ENCODE results near the gene AVPR1B. TPM values are rescaled to one million over a fixed set of nuclear protein-coding genes. Genes with fewer than 3 reads are reported as not detected.

The AVPR1B gene
- total and polyA plus RNA-seq, 2 donors (not counting 3 experiments of a cell fraction or from before 2014, with no cell fraction given), result not detected

- H2AFZ ChIP-seq (ENCODE audit: low read depth, low read length), result no peak overlapping the region
- FAIRE-seq (no peak), DNase-seq (ENCODE audit: low read depth, low spot score) (peak; percentile 20)
- no peaks in the 10 kb centered on the region for H3K9me3 ChIP-seq (replicated peaks; ENCODE audit: control insufficient read depth, insufficient read depth, low read length)
- no peak overlapping the region for H3K9ac ChIP-seq (replicated peaks; ENCODE audit: extremely low read depth, insufficient read depth, low read length)
- no peak overlapping the region for H3K27ac ChIP-seq (ENCODE audit: insufficient read depth, low read depth, low read length)
- H3K4me1 ChIP-seq (ENCODE audit: control insufficient read depth, extremely low read depth, insufficient read depth, low read length), result no peaks in the 10 kb centered on the region
- no peaks in the 10 kb centered on the region for H3K36me3 ChIP-seq (ENCODE audit: control insufficient read depth in 2 of 2, extremely low read depth in 1 of 2, insufficient read depth in 2 of 2, low read length in 2 of 2)
- H3K27me3 ChIP-seq (ENCODE audit: control insufficient read depth in 2 of 2, insufficient read depth in 2 of 2, low read length in 2 of 2), result peaks cover 18 to 29% of the 10 kb centered on the region in 2 experiments
- H3K4me2 ChIP-seq (ENCODE audit: insufficient read depth, low read length), result no peak overlapping the region
- H3K79me2 ChIP-seq (ENCODE audit: control insufficient read depth, insufficient read depth, low read length), result no peaks in the 10 kb centered on the region
- H3K4me3 ChIP-seq (replicated peaks in 1 of 3; ENCODE audit: insufficient read depth in 1 of 3, low read depth in 1 of 3, low read length in 3 of 3), result no peak overlapping the region
- dilution Hi-C loops (cut with MboI; ENCODE audit: extremely low pct_ligation_motif_present, low sequenced_read_pairs) (no loop called here), intact Hi-C loops (cut with micrococcal nuclease) (no loop called here)
- H4K20me1 ChIP-seq (replicated peaks; ENCODE audit: control insufficient read depth, extremely low read depth, insufficient read depth, low read length), result no peaks in the 10 kb centered on the region
- POLR2A ChIA-PET, result no interaction called here
- H3K9me1 ChIP-seq (replicated peaks; ENCODE audit: control insufficient read depth, extremely low read depth, insufficient read depth, low read length), result no peaks in the 10 kb centered on the region
- BruUV-seq (replicated peaks), result no TSS peak
- TF ChIP-seq POLR2AphosphoS5 (IDR thresholded peaks at IDR 0.05; ENCODE audit: insufficient read depth, low read depth, low read length) (no peak), FOS (IDR thresholded peaks at IDR 0.05; ENCODE audit: borderline replicate concordance, insufficient read depth, low read length) (no peak), GATA2 (IDR thresholded peaks at IDR 0.05; ENCODE audit: insufficient read depth, insufficient read length, low read depth, low read length) (no peak), JUN (IDR thresholded peaks at IDR 0.05; ENCODE audit: borderline replicate concordance, insufficient read depth, insufficient read length, low read depth) (no peak), POLR2A (IDR thresholded peaks at IDR 0.05; ENCODE audit: low read depth, low read length) (no peak), MYC (IDR thresholded peaks at IDR 0.05; ENCODE audit: low read depth, low read length) (no peak), EZH2 (IDR thresholded peaks at IDR 0.05; ENCODE audit: borderline replicate concordance, low read depth, low read length, severe bottlenecking) (no peak)
- TF ChIP-seq, protein P1, sequence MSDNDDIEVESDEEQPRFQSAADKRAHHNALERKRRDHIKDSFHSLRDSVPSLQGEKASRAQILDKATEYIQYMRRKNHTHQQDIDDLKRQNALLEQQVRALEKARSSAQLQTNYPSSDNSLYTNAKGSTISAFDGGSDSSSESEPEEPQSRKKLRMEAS (IDR thresholded peaks at IDR 0.05; ENCODE audit: insufficient read depth, insufficient read length), result no peak
- TF ChIP-seq, protein P2, sequence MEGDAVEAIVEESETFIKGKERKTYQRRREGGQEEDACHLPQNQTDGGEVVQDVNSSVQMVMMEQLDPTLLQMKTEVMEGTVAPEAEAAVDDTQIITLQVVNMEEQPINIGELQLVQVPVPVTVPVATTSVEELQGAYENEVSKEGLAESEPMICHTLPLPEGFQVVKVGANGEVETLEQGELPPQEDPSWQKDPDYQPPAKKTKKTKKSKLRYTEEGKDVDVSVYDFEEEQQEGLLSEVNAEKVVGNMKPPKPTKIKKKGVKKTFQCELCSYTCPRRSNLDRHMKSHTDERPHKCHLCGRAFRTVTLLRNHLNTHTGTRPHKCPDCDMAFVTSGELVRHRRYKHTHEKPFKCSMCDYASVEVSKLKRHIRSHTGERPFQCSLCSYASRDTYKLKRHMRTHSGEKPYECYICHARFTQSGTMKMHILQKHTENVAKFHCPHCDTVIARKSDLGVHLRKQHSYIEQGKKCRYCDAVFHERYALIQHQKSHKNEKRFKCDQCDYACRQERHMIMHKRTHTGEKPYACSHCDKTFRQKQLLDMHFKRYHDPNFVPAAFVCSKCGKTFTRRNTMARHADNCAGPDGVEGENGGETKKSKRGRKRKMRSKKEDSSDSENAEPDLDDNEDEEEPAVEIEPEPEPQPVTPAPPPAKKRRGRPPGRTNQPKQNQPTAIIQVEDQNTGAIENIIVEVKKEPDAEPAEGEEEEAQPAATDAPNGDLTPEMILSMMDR (IDR thresholded peaks at IDR 0.05; ENCODE audit: extremely low read depth in 1 of 2, insufficient read depth in 1 of 2, low read depth in 1 of 2, low read length in 2 of 2), result no peak
- CTCF ChIA-PET, result interaction anchor here (1.1 kb wide), 1 partner anchor 22 kb away, joined by 3 read pairs; no protein-coding TSS in a partner anchor
Observed at GRCh38 chr1:206128196-206128595, 11.0 kb upstream of the AVPR1B start.

Data from endothelial cell of umbilical vein (primary cell).